GM12892 (cell line): ENCODE results near the gene NEDD8.

Source experiments
- POLR2A ChIP-seq: IDR thresholded peaks from 2 replicates; pipeline ENCODE4 v1.6.1; 2011; ENCODE audit warnings: low read depth, low read length, control low read depth
- POLR2AphosphoS5 ChIP-seq: IDR thresholded peaks from 2 replicates; pipeline ENCODE4 v1.6.1; 2011; ENCODE audit warnings: low read depth, low read length, control low read depth
- TAF1 ChIP-seq: IDR thresholded peaks from 2 replicates; pipeline ENCODE4 v1.6.1; 2011; ENCODE audit warnings: low read depth, mild to moderate bottlenecking, control low read depth, low read length, borderline replicate concordance

- TF ChIP-seq POLR2A (no peak), POLR2AphosphoS5 (no peak), TAF1 (no peak)
Measured at GRCh38 chr14:24254630-24255392, 22.6 kb upstream of the NEDD8 start.
